Occipital lobe (tissue), 2 donors: ENCODE results near the gene FCN3. TPM values are rescaled to one million over a fixed set of nuclear protein-coding genes. Genes with fewer than 3 reads are reported as not detected.

Experiments
- DNase-seq: peaks from one replicate; lab custom pipeline; 2025; lab: John Stamatoyannopoulos, UW
- total RNA-seq: library from RNA; depleted of rRNA; stranded (reverse); fragments of >200 nt; gene quantifications from one replicate; pipeline ENCODE4 v1.2.3, GENCODE V29; 2014

The FCN3 gene
- total RNA-seq, 1 donor from 2014 or later = not detected

DNA sequence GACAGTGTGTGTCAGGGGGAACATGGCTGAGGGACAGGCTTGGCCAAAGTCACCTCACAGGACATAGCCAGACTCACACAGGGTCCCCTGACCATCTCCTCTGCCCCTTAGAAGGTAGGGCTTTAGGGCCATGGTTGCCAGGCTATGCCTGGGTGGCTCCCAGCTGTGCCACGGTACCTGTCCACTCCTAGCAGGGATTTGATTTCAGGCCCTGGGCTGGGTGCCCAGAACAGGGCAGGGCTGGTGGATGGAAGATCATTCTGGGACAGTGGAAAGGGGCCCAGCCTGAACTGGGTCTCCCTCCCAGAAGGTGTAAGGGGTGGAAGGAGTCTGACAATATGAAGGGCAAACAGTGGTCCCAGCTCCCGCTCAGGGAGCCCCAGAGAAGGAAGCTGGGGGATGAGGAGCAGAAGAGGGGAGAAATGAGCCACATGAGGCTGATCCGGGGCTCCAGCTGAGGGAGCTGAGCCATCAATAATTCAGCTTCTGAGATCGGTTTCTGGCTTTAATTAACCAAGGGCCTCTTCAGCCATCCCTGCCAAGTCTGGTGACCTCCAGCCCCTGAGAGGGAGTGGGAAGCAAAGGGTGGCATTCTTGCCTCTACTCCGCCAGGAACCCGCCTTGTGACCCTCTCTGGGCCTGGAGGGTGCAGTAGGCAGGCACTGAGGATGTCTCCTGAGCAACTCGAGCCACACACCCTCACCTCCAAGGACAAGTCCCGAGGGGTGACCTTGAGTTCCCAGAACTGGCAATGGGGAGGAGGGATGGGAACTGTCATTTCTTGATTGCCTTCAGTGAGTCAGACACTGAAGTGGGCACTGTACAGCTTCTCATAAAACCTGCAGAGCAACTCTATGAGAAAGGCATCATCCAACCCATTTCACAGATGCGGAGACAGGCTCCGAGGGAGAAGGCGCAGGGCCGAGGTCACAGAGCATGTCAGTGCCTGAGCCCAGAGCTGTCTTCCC is 6.4 kb upstream of the FCN3 start:
- DNase-seq = no peak

- DNase-seq = no peak
Measured at GRCh38 chr1:27380224-27380623, 5.6 kb upstream of the FCN3 start.

GRCh38 chr1:27379564-27380122 is 5.0 kb upstream of the FCN3 start:
- no peak for DNase-seq

GRCh38 chr1:27377760-27378495 is 3.3 kb upstream of the FCN3 start:
- DNase-seq = no peak

GRCh38 chr1:27372808-27373690 is 1.6 kb downstream of the FCN3 start:
- DNase-seq = no peak

DNA sequence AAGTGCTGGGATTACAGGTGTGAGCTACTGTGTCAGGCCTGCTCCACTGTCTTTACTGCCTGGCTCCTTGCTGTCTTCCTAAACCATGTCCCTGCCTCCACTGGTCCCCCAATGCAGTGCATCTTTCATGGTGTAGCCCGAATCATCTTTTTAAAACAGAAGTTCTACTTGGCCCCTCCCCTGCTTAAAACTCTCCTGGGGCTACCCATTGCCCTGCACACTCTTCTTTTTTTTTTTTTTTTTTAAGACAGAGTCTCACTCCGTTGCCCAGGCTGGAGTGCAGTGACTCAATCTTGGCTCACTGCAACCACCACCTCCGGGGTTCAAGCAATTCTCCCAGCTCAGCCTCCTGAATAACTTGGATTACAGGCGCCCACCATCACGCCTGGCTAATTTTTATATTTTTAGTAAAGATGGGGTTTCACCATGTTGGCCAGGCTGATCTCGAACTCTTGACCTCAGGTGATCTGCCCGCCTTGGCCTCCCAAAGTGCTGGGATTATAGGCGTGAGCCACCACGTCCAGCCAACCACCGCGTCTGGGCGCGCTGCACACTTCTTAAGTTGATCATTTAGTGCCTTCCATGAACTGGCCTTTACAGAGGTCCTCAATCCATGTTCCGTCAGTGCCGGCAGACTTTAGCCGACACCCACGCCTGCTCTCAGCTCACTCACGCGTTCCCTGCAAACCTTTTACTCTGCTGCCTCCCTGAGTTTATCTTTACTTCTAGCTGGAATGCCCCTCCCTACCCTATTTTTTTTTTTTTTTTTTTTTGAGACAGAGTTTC is 2.4 kb downstream of the FCN3 start:
- DNase-seq = no peak

DNA sequence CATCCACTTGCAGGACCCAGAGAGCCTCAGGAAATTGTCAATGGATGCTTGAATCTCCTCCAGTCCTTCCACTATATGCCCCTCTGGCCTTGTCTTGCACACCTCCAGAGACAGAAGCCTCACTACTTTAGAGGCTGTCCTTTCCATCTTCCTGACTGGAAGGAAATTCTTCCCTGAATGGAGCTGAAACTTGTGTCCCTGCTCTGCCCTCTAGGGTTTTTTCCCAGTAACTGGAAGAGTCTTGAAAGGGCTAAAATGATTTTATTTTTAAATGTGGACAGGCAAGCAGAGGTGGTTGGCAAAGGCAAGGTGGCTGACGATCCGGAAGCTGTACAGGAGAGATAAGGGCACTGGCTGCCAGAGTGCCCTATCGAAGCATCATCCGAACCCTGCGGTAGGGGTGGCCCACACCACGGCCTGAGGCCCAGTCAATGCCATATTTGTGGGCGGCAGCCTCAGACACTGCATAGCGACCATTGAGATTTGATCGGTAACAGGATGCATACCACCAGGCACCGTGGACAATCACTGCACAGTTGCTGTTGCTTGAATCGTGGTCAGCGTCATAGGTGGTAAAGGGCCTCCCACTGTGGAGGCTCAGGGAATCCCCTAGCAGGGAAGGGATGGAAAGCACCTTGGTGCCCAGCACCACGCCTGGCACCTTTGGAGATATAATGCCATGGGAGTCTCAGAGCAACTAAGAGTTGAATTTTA is 5.6 kb downstream of the FCN3 start:
- no peak for DNase-seq

GRCh38 chr1:27367160-27367650 is 7.4 kb downstream of the FCN3 start:
- no peak for DNase-seq

- DNase-seq = peak; percentile 50
Measured at GRCh38 chr1:27366411-27367159, 8.0 kb downstream of the FCN3 start, which contains the start of gene MAP3K6. Gene MAP3K6, minus strand, starts transcription at chr1:27366961. Its CDS starts 364 bp downstream, at chr1:27366597.

GRCh38 chr1:27366113-27366410 is 8.6 kb downstream of the FCN3 start:
- peak; percentile 41 for DNase-seq

GRCh38 chr1:27365372-27366112 is 9.1 kb downstream of the FCN3 start:
- peak; percentile 80 for DNase-seq

DNA sequence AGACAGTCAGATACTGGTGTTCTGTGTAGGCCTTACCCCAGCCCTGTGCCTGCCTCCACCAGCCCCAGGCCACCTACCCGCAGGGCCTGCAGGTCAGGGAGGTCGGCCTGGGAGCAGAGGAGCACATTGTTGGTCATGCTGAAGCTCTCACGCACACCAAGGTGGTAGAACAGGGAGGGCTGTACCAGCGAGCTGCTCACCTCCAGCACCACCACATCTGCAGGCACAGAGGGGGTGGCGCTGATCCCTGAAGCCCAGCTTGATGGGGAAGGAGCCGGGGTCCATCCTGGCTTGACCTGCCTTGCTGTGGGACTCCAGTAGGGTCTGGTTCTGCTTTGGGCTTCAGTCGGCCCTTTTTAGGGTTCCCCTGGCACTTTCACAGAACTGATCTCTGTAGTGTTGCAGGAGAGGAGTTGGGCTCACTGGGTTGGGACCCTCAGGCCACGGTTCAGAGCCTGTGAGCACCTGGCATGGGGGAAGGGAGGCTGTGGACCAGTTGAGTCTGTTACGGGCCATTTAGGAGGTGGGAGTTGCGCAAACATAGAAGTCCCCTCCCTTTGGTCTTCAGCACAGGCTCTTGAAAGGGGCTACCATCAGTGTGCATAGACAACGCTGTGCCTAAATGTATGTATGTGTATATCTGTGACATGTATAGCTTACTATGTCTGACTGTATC is 9.8 kb downstream of the FCN3 start:
- DNase-seq = no peak

GRCh38 chr1:27363766-27364695 is 10.6 kb downstream of the FCN3 start:
- DNase-seq = no peak

GRCh38 chr1:27361553-27361952 is 13.1 kb downstream of the FCN3 start:
- no peak for DNase-seq

- DNase-seq = no peak
Measured at GRCh38 chr1:27361044-27361402, 13.6 kb downstream of the FCN3 start.
